Gastroesophageal sphincter (tissue), 4 donors: ENCODE measurements around the gene FES. TPM values are rescaled to one million over a fixed set of nuclear protein-coding genes. Genes with fewer than 3 reads are reported as not detected.

Experiments
- ATAC-seq: fragments of 150-250 bp; one replicate; pipeline ENCODE4 v1.9.1; 2016; ENCODE audit warnings: mild to moderate bottlenecking, moderate library complexity
- H3K27ac ChIP-seq, 4 donors: fragments of 200-600 bp; sonication (generic) in 3 of 4; 1 replicate in 3 of 4; 2 replicates in 1 of 4; pipeline ENCODE4 v1.5.1; 2016 to 2019
- H3K27me3 ChIP-seq: fragments of 200-600 bp; sonication (generic); one replicate; pipeline ENCODE4 v1.5.1; 2019
- H3K36me3 ChIP-seq, 2 donors: fragments of 200-600 bp; sonication (generic); one replicate each; pipeline ENCODE4 v1.5.1; 2019; ENCODE audit warnings: control low read depth in 1 of 2
- H3K4me1 ChIP-seq, 3 donors: fragments of 200-600 bp; sonication (generic); 1 replicate in 2 of 3; 2 replicates in 1 of 3; pipeline ENCODE4 v1.5.1; 2016 to 2019; ENCODE audit warnings: control low read depth in 2 of 3
- H3K4me3 ChIP-seq, 2 donors: fragments of 200-600 bp; sonication (generic); one replicate each; pipeline ENCODE4 v1.5.1; 2019; ENCODE audit warnings: mild to moderate bottlenecking in 1 of 2, moderate library complexity in 1 of 2
- H3K9me3 ChIP-seq, 3 donors: fragments of 200-600 bp; sonication (generic); one replicate each; pipeline ENCODE4 v1.5.1; 2017 to 2019; ENCODE audit warnings: control low read depth in 2 of 3
- CTCF ChIP-seq, 4 experiments: fragments of 200-600 bp in 2 of 4; fragments of 450-650 bp in 2 of 4; sonication (generic) in 1 of 4; IDR thresholded peaks; one replicate each; pipeline ENCODE4 v1.5.1; 2017 to 2019; ENCODE audit warnings: antibody characterized with exemption in 4 of 4, mild to moderate bottlenecking in 2 of 4, moderate library complexity in 2 of 4
- EP300 ChIP-seq: sonication (generic); formaldehyde crosslinking; IDR thresholded peaks from one replicate; pipeline ENCODE4 v1.6.1; 2017; ENCODE audit warnings: antibody characterized with exemption, mild to moderate bottlenecking
- POLR2A ChIP-seq, 2 donors: fragments of 450-650 bp; IDR thresholded peaks; one replicate each; pipeline ENCODE4 v1.6.1; 2017; ENCODE audit warnings: antibody characterized with exemption in 2 of 2, mild to moderate bottlenecking in 2 of 2, moderate library complexity in 1 of 2
- POLR2AphosphoS5 ChIP-seq: sonication (generic); formaldehyde crosslinking; IDR thresholded peaks from one replicate; pipeline ENCODE4 v1.6.1; 2017; ENCODE audit warnings: antibody characterized with exemption
- WGBS, 2 donors: methylation state at CpG; one replicate each; pipeline ENCODE4 v1.1.5; 2018; ENCODE audit warnings: low coverage in 1 of 2; 5-methylcytosine and 5-hydroxymethylcytosine counted together
- total RNA-seq, 4 donors: library from RNA; depleted of rRNA; stranded (reverse); fragments of >200 nt; gene quantifications; one replicate each; pipeline ENCODE4 v1.1.0, GENCODE V29; 2016

FES gene
- total RNA-seq, 4 donors from 2014 or later = 40.1 to 70.4 (median 43.5) TPM

- Histone ChIP-seq H3K9me3 (no peaks in the 10 kb centered on the region), H3K36me3 (peaks cover 0 to 100% of the 10 kb centered on the region in 2 donors), H3K27me3 (no peaks in the 10 kb centered on the region), H3K27ac (no peak overlapping the region), H3K4me3 (no peak overlapping the region), H3K4me1 (peaks cover 0 to 18% (median 0%) of the 10 kb centered on the region in 3 donors)
- TF ChIP-seq EP300 (no peak), CTCF (IDR thresholded peaks at IDR 0.05) (no peak)
- WGBS, 2 donors = 92% methylated on average over 2 of the region's 30 CpGs; no CpG with 5 or more reads in 1 of the 2 donors
- no peak for ATAC-seq
These were observed 27.8 kb downstream of the FES start for GRCh38 chr15:90911906-90912769.

GRCh38 chr15:90912770-90913075 lies 28.4 kb downstream of the FES start:
- Histone ChIP-seq H3K27ac (no peak overlapping the region), H3K36me3 (peaks cover 0 to 100% of the 10 kb centered on the region in 2 donors), H3K4me3 (no peak overlapping the region), H3K4me1 (peaks cover 0 to 13% (median 0%) of the 10 kb centered on the region in 3 donors), H3K27me3 (no peaks in the 10 kb centered on the region), H3K9me3 (no peaks in the 10 kb centered on the region)
- ATAC-seq = no peak
- TF ChIP-seq CTCF (IDR thresholded peaks at IDR 0.05) (no peak), EP300 (no peak), POLR2AphosphoS5 (no peak), POLR2A (IDR thresholded peaks at IDR 0.05) (no peak)
- WGBS, 2 donors = 83 to 87% methylated on average over 2 to 3 of the region's 7 CpGs

- no CpG with 5 or more reads among the region's 12 CpGs for WGBS, 2 donors
- no peak overlapping the region for H3K27ac ChIP-seq
- TF ChIP-seq EP300 = no peak
- TF ChIP-seq POLR2AphosphoS5 = no peak
- no peak for TF ChIP-seq POLR2A (IDR thresholded peaks at IDR 0.05)
- no peak for TF ChIP-seq CTCF (IDR thresholded peaks at IDR 0.05)
- no peaks in the 10 kb centered on the region for H3K9me3 ChIP-seq
- H3K36me3 ChIP-seq = peaks cover 0 to 100% of the 10 kb centered on the region in 2 donors
- no peak overlapping the region for H3K4me3 ChIP-seq
- ATAC-seq = no peak
- H3K27me3 ChIP-seq = no peaks in the 10 kb centered on the region
- peaks cover 0 to 7% (median 0%) of the 10 kb centered on the region in 3 donors for H3K4me1 ChIP-seq
These were observed 29.2 kb downstream of the FES start for GRCh38 chr15:90913398-90913944.

- Histone ChIP-seq H3K27ac (no peak overlapping the region), H3K4me3 (no peak overlapping the region), H3K27me3 (no peaks in the 10 kb centered on the region), H3K4me1 (no peaks in the 10 kb centered on the region), H3K36me3 (peaks cover 0 to 100% of the 10 kb centered on the region in 2 donors), H3K9me3 (no peaks in the 10 kb centered on the region)
- WGBS, 2 donors = 76 to 86% methylated on average over 5 to 15 of the region's 22 CpGs
- no peak for TF ChIP-seq POLR2AphosphoS5
- TF ChIP-seq EP300 = no peak
- no peak for TF ChIP-seq POLR2A (IDR thresholded peaks at IDR 0.05)
- no peak for ATAC-seq
These were observed 30.2 kb downstream of the FES start for GRCh38 chr15:90914305-90915080.

GRCh38 chr15:90915216-90915807 lies 31.0 kb downstream of the FES start:
- Histone ChIP-seq H3K4me3 (no peak overlapping the region), H3K36me3 (peaks cover 0 to 100% of the 10 kb centered on the region in 2 donors), H3K4me1 (no peaks in the 10 kb centered on the region), H3K27ac (no peak overlapping the region), H3K27me3 (no peaks in the 10 kb centered on the region), H3K9me3 (no peaks in the 10 kb centered on the region)
- no peak for ATAC-seq
- 60 to 93% methylated on average over 1 to 4 of the region's 7 CpGs for WGBS, 2 donors
- TF ChIP-seq POLR2A (IDR thresholded peaks at IDR 0.05) (no peak), EP300 (no peak), CTCF (IDR thresholded peaks at IDR 0.05) (no peak), POLR2AphosphoS5 (no peak)
